ENCODE measurements around the gene ULK1. TPM values are rescaled to one million over a fixed set of nuclear protein-coding genes. Genes with fewer than 3 reads are reported as not detected.

ULK1 gene
- total RNA-seq, 1 donor = 14.1 TPM

- DNase-seq (ENCODE audit: insufficient read length, low spot score, missing footprints) = peak; percentile 76
- no peak for TF ChIP-seq CTCF (IDR thresholded peaks at IDR 0.05; ENCODE audit: extremely low read depth, low read depth, low read length)
- Histone ChIP-seq H3K4me2 (ENCODE audit: insufficient read depth, low read length) (no peak overlapping the region), H3K79me2 (ENCODE audit: insufficient read depth, low read length) (no peaks in the 10 kb centered on the region), H3K9me3 (ENCODE audit: low read depth, low read length) (no peaks in the 10 kb centered on the region), H3K36me3 (ENCODE audit: insufficient read depth, low read length) (peaks cover 35% of the 10 kb centered on the region), H3K27ac (ENCODE audit: low read depth, low read length) (no peak overlapping the region), H2AFZ (ENCODE audit: low read length) (no peak overlapping the region), H3K4me3 (ENCODE audit: insufficient read depth, low read length) (no peak overlapping the region), H4K20me1 (ENCODE audit: insufficient read depth, low read length) (peaks cover 5% of the 10 kb centered on the region), H3K4me1 (ENCODE audit: insufficient read depth, low read length) (peaks cover 6% of the 10 kb centered on the region), H3K27me3 (ENCODE audit: insufficient read depth, low read length) (no peaks in the 10 kb centered on the region)
Measured at GRCh38 chr12:131943389-131943788, 49.0 kb downstream of the ULK1 start.

- Histone ChIP-seq H3K4me3 (ENCODE audit: insufficient read depth, low read length) (no peak overlapping the region), H3K79me2 (ENCODE audit: insufficient read depth, low read length) (no peaks in the 10 kb centered on the region), H4K20me1 (ENCODE audit: insufficient read depth, low read length) (peaks cover 5% of the 10 kb centered on the region), H2AFZ (ENCODE audit: low read length) (no peak overlapping the region), H3K36me3 (ENCODE audit: insufficient read depth, low read length) (peaks cover 33% of the 10 kb centered on the region), H3K4me1 (ENCODE audit: insufficient read depth, low read length) (peaks cover 6% of the 10 kb centered on the region), H3K9me3 (ENCODE audit: low read depth, low read length) (no peaks in the 10 kb centered on the region), H3K27ac (ENCODE audit: low read depth, low read length) (no peak overlapping the region), H3K27me3 (ENCODE audit: insufficient read depth, low read length) (no peaks in the 10 kb centered on the region), H3K4me2 (ENCODE audit: insufficient read depth, low read length) (no peak overlapping the region)
- no peak for TF ChIP-seq CTCF (IDR thresholded peaks at IDR 0.05; ENCODE audit: extremely low read depth, low read depth, low read length)
- no peak for DNase-seq (ENCODE audit: insufficient read length, low spot score, missing footprints)
Measured at GRCh38 chr12:131943876-131944275, 49.5 kb downstream of the ULK1 start.

DNA sequence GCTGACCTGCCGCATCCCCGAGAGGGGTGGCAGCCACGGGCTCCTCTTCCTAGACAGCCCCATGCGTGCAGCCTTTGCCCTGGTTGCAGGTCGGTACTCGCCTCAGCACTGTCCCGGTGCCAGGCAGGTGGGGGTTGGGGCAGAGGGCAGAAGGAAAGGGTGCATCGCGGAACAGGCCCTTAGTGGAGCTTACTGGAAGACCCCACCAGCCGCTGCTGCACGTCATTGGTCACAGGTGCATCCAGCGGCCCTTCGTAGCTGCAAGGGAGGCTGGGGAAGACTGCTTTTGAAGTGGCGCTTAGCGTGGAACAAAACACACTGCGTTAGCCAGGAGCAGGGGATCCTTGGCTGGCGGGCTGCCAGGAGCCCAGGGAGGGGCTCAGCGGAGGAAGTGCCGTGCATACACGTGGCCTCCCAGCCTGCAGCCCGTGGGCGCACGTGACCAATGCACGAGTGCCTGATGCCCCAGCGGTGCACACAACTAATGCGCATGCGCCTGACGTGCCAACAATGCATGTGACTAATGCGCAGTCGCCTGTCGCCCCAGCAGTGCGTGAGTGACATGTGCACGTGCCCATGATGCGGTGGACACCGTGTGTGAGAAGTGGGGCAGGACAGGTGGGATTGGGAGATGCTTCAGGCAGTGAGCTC, 50.3 kb downstream of the ULK1 start:
- Histone ChIP-seq H3K79me2 (ENCODE audit: insufficient read depth, low read length) (no peaks in the 10 kb centered on the region), H3K4me2 (ENCODE audit: insufficient read depth, low read length) (no peak overlapping the region), H3K9me3 (ENCODE audit: low read depth, low read length) (no peaks in the 10 kb centered on the region), H3K27ac (ENCODE audit: low read depth, low read length) (no peak overlapping the region), H3K27me3 (ENCODE audit: insufficient read depth, low read length) (no peaks in the 10 kb centered on the region), H3K36me3 (ENCODE audit: insufficient read depth, low read length) (peaks cover 28% of the 10 kb centered on the region), H2AFZ (ENCODE audit: low read length) (no peak overlapping the region), H4K20me1 (ENCODE audit: insufficient read depth, low read length) (peaks cover 5% of the 10 kb centered on the region), H3K4me3 (ENCODE audit: insufficient read depth, low read length) (no peak overlapping the region), H3K4me1 (ENCODE audit: insufficient read depth, low read length) (peaks cover 6% of the 10 kb centered on the region)
- TF ChIP-seq CTCF (IDR thresholded peaks at IDR 0.05; ENCODE audit: extremely low read depth, low read depth, low read length) = no peak
- peak; percentile 70 for DNase-seq (ENCODE audit: insufficient read length, low spot score, missing footprints)

DNA sequence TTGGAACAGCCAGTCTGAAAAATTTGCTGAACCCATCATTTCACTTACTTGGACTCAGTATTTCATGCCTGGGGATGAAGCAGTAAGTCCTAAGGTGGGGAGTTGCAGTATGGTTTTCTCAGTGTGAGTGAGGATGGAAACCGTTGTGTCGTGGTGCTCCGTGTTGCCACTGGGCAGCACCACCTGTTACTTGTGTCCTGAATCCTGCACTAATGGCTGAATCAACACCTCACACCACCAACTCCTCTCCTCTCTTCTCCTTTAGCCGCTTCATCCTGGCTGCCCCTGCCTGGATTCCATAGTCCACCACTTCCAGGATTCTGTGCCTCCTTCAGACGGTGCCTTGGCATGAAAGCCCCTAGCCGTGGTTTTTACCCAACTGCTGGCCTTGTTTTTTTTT, 52.3 kb downstream of the ULK1 start:
- Histone ChIP-seq H3K4me1 (ENCODE audit: insufficient read depth, low read length) (peaks cover 10% of the 10 kb centered on the region), H3K4me3 (ENCODE audit: insufficient read depth, low read length) (peak overlapping the region; percentile 27), H3K27me3 (ENCODE audit: insufficient read depth, low read length) (no peaks in the 10 kb centered on the region), H3K4me2 (ENCODE audit: insufficient read depth, low read length) (peak overlapping the region; percentile 40), H3K79me2 (ENCODE audit: insufficient read depth, low read length) (peaks cover 16% of the 10 kb centered on the region), H3K27ac (ENCODE audit: low read depth, low read length) (no peak overlapping the region), H3K36me3 (ENCODE audit: insufficient read depth, low read length) (peaks cover 17% of the 10 kb centered on the region), H4K20me1 (ENCODE audit: insufficient read depth, low read length) (peaks cover 8% of the 10 kb centered on the region), H2AFZ (ENCODE audit: low read length) (peak overlapping the region; percentile 35), H3K9me3 (ENCODE audit: low read depth, low read length) (no peaks in the 10 kb centered on the region)
- TF ChIP-seq CTCF (IDR thresholded peaks at IDR 0.05; ENCODE audit: extremely low read depth, low read depth, low read length) = no peak
- peak; percentile 76 for DNase-seq (ENCODE audit: insufficient read length, low spot score, missing footprints)
